Erythroblast (primary cell): ENCODE measurements around the gene PAQR3.

ENCODE experiments used
- GATA1 ChIP-seq: IDR thresholded peaks from 2 replicates; pipeline ENCODE4 v1.6.1; 2011; ENCODE audit warnings: low read depth, mild to moderate bottlenecking, control low read depth, low read length, moderate library complexity
- POLR2A ChIP-seq: IDR thresholded peaks from 2 replicates; pipeline ENCODE4 v1.6.1; 2011; ENCODE audit warnings: mild to moderate bottlenecking, low read length

DNA sequence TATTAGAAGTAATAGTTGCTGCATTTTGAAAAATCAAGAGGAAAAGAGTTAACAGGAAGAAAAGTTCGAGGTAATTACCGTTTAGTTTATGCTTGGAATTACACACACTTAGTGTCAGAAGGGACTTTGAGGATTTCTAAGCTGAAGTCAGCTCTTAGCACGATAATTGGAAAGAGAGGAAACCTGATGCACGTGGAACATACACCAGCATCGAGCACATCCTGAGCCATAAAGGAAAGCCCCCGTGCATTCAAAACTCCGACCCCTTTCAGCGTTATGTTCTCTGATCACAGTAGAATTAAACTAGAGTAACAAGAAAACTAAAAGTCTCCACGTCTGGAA, 400 bp upstream of the PAQR3 start:
- TF ChIP-seq POLR2A (no peak), GATA1 (no peak)
